K562 (cell line): Measurements from ENCODE around the gene TENM4. TPM values are rescaled to one million over a fixed set of nuclear protein-coding genes. Genes with fewer than 3 reads are reported as not detected.
A peak's percentile ranks its signal among the peaks of the same experiment; 100 is the strongest.

ENCODE experiments used
- ATAC-seq: fragments of 200-7000 bp; cut with Tn5 transposase; 3 replicates; pipeline ENCODE4 v1.9.1; 2020; ENCODE audit warnings: moderate library complexity
- BruUV-seq: library from RNA; stranded (reverse); fragments of 400-500 nt; replicated peaks from 2 replicates; lab custom pipeline; 2021; lab: Mats Ljungman, UMichigan
- CTCF ChIA-PET: fragments of 300-600 bp; formaldehyde crosslinking; extraction: SDS; loops from one replicate; lab custom pipeline; 2021; ENCODE audit warnings: low intra/inter-chr PET ratio; lab: Yijun Ruan, JAX
- POLR2A ChIA-PET: fragments of 300-600, 350-650 bp; sonication (Branson Sonifier 250); formaldehyde crosslinking; extraction: SDS; loops from one replicate; lab custom pipeline; 2021; ENCODE audit warnings: antibody characterized with exemption, inconsistent platforms; lab: Yijun Ruan, JAX
- DNase-seq, 4 experiments: peaks; one replicate each; pipeline versions ENCODE4 v3.0.0 to v3.0.0-alpha.2; 2011 to 2018; ENCODE audit warnings: low spot score in 3 of 4, mixed read lengths in 3 of 4; ENCODE audit errors: extremely low read depth in 1 of 4
- FAIRE-seq: peaks from 2 replicates; lab custom pipeline; 2011; peaks lifted over from hg19 to GRCh38; lab: Jason Lieb, UNC
- H2AFZ ChIP-seq: 2 replicates; pipeline ENCODE4 v1.6.0; 2011; ENCODE audit warnings: low read depth, low read length, control low read depth, inconsistent platforms
- H3K27ac ChIP-seq: fragments of 200-600 bp; 3 replicates; pipeline ENCODE4 v1.8.0; 2011; ENCODE audit warnings: low read depth, mild to moderate bottlenecking, control low read depth, inconsistent platforms, low read length, moderate library complexity, mixed read lengths; ENCODE audit errors: extremely low read depth
- H3K27me3 ChIP-seq, 2 experiments: fragments of 300-600 bp in 1 of 2; 2 replicates in 1 of 2; 3 replicates in 1 of 2; pipeline versions ENCODE4 v1.6.0 to v1.8.0; 2011; ENCODE audit warnings: inconsistent platforms in 2 of 2, low read length in 2 of 2, mild to moderate bottlenecking in 1 of 2, mixed read lengths in 1 of 2, moderate library complexity in 1 of 2; ENCODE audit not compliant: control insufficient read depth in 2 of 2, insufficient read depth in 2 of 2
- H3K36me3 ChIP-seq: fragments of 300-600 bp; 3 replicates; pipeline ENCODE4 v1.8.0; 2011; ENCODE audit warnings: mild to moderate bottlenecking, low read length, inconsistent platforms; ENCODE audit not compliant: control insufficient read depth, insufficient read depth
- H3K4me1 ChIP-seq, 2 experiments: fragments of 200-600 bp in 1 of 2; replicated peaks in 1 of 2; 2 replicates in 1 of 2; 3 replicates in 1 of 2; pipeline versions ENCODE4 v1.5.1 to v1.8.0; 2011; ENCODE audit warnings: inconsistent platforms in 2 of 2, low read length in 2 of 2, mild to moderate bottlenecking in 1 of 2, mixed read lengths in 1 of 2, moderate library complexity in 1 of 2; ENCODE audit not compliant: control insufficient read depth in 2 of 2, insufficient read depth in 2 of 2
- H3K4me2 ChIP-seq: 2 replicates; pipeline ENCODE4 v1.6.1; 2011; ENCODE audit warnings: low read length, control low read depth, inconsistent platforms, mixed read lengths; ENCODE audit not compliant: insufficient read depth
- H3K4me3 ChIP-seq: fragments of 200-600 bp; sonication (generic), shearing (Covaris generic); 2 replicates; pipeline ENCODE4 v1.5.1; 2016; ENCODE audit warnings: control low read depth, inconsistent platforms
- H3K79me2 ChIP-seq: fragments of 200-600 bp; 3 replicates; pipeline ENCODE4 v1.8.0; 2011; ENCODE audit warnings: low read length, inconsistent platforms; ENCODE audit not compliant: control insufficient read depth, insufficient read depth
- H3K9ac ChIP-seq, 2 experiments: 2 replicates each; pipeline versions ENCODE4 v1.6.0 to v1.6.1; 2011; ENCODE audit warnings: low read depth in 2 of 2, low read length in 2 of 2, control low read depth in 1 of 2, inconsistent platforms in 1 of 2, mild to moderate bottlenecking in 1 of 2, mixed read lengths in 1 of 2; ENCODE audit not compliant: insufficient read depth in 1 of 2
- H3K9me1 ChIP-seq: one replicate; pipeline ENCODE4 v1.6.0; 2011; ENCODE audit warnings: inconsistent platforms, mild to moderate bottlenecking, low read length, moderate library complexity; ENCODE audit not compliant: control insufficient read depth, insufficient read depth
- H3K9me3 ChIP-seq: replicated peaks from 2 replicates; pipeline ENCODE4 v1.5.1; 2011; ENCODE audit warnings: low read depth, low read length, inconsistent platforms; ENCODE audit not compliant: control insufficient read depth, insufficient read depth
- H4K20me1 ChIP-seq: replicated peaks from 2 replicates; pipeline ENCODE4 v1.6.1; 2011; ENCODE audit warnings: low read length, inconsistent platforms, mixed read lengths; ENCODE audit not compliant: control insufficient read depth, insufficient read depth
- FOS ChIP-seq: IDR thresholded peaks from 3 replicates; pipeline ENCODE4 v1.6.1; 2011; ENCODE audit not compliant: insufficient read length; ENCODE audit errors: extremely low read depth
- KAT8 ChIP-seq: fragments of 450-650 bp; IDR thresholded peaks from 2 replicates; pipeline ENCODE4 v1.6.1; 2016; ENCODE audit warnings: low read depth, mild to moderate bottlenecking
- MYNN ChIP-seq, 2 experiments: sonication (generic); formaldehyde crosslinking in 1 of 2; IDR thresholded peaks; 2 replicates each; pipeline versions ENCODE4 v1.5.0 to v1.6.1; 2016 to 2020; ENCODE audit warnings: antibody characterized with exemption in 1 of 2, missing genetic modification reagents in 1 of 2
- NFE2 ChIP-seq: IDR thresholded peaks from 2 replicates; pipeline ENCODE4 v1.6.1; 2014; ENCODE audit warnings: antibody characterized with exemption, low read depth
- SMARCE1 ChIP-seq: fragments of 450-650 bp; IDR thresholded peaks from 2 replicates; pipeline ENCODE4 v1.7.1; 2016; ENCODE audit warnings: mild to moderate bottlenecking
- TEAD4 ChIP-seq, 2 experiments: sonication (generic) in 1 of 2; formaldehyde crosslinking in 1 of 2; IDR thresholded peaks; 2 replicates each; pipeline versions ENCODE4 v1.6.1 to v1.8.0; 2012 to 2022; ENCODE audit warnings: borderline replicate concordance in 1 of 2, inconsistent platforms in 1 of 2, low read length in 1 of 2, mild to moderate bottlenecking in 1 of 2, missing genetic modification reagents in 1 of 2
- USF1 ChIP-seq: sonication (generic); formaldehyde crosslinking; IDR thresholded peaks from 2 replicates; pipeline ENCODE4 v1.9.0; 2022; ENCODE audit warnings: mild to moderate bottlenecking, missing genetic modification reagents
- ZFP91 ChIP-seq: sonication (generic); formaldehyde crosslinking; IDR thresholded peaks from 2 replicates; pipeline ENCODE4 v1.8.0; 2022; ENCODE audit warnings: mild to moderate bottlenecking, missing genetic modification reagents
- ZNF609 ChIP-seq: sonication (generic); formaldehyde crosslinking; IDR thresholded peaks from 2 replicates; pipeline ENCODE4 v1.8.1; 2023; ENCODE audit warnings: missing genetic modification reagents, mild to moderate bottlenecking, borderline replicate concordance
- WGBS: fragments of 100-300 bp; shearing (Covaris generic); methylation state at CpG from one replicate; pipeline ENCODE4 v1.1.6; 2016; ENCODE audit warnings: low coverage, mixed read lengths; ENCODE audit not compliant: insufficient coverage; ENCODE audit errors: missing lambda C conversion rate; 5-methylcytosine and 5-hydroxymethylcytosine counted together
- in situ Hi-C: fragments of 300-500 bp; cut with MboI; formaldehyde crosslinking; loops from 4 replicates; pipeline ENCODE4 v1.15.0; 2018; ENCODE audit warnings: inconsistent platforms, mixed read lengths
- intact Hi-C: fragments of 100-400 bp; cut with micrococcal nuclease; formaldehyde crosslinking; loops from 2 replicates; pipeline ENCODE4 v1.14.2; 2022
- polyA plus RNA-seq, 8 experiments: library from polyadenylated mRNA; depleted of rRNA in 4 of 8; stranded (reverse) in 5 of 8; unstranded in 3 of 8; fragments of >200 nt; fragmentation: Nextera tagmentation in 2 of 8; fragmentation: Illumina TruSeq in 1 of 8; extraction: Ambion mirVana in 2 of 8; extraction: Trizol in 1 of 8; gene quantifications; 2 replicates each; pipeline versions ENCODE4 v1.2.1 to v1.2.3, GENCODE V29; 2011 to 2014; ENCODE audit warnings: inconsistent platforms in 1 of 8, missing spikeins in 1 of 8
- total RNA-seq, 7 experiments: library from RNA; depleted of rRNA in 6 of 7; stranded (reverse); fragments of >200 nt in 6 of 7; fragmentation: Illumina TruSeq in 2 of 7; extraction: Trizol in 2 of 7; gene quantifications; 2 replicates each; pipeline versions ENCODE4 v1.2.1 to v1.2.3, GENCODE V29; 2011 to 2021; ENCODE audit warnings: low replicate concordance in 1 of 7

The TENM4 gene
- total and polyA plus RNA-seq, 9 of the 15 experiments (the other 6 are each of a cell fraction or from before 2014, with no cell fraction given) = 0.16 TPM; not detected in 8

- no peak for TF ChIP-seq ZFP91 (CRISPR knock-in tag)
Measured at GRCh38 chr11:79083352-79083751, 357.5 kb downstream of the TENM4 start (continued).

- Histone ChIP-seq H3K9me1 (no peaks in the 10 kb centered on the region), H3K4me2 (no peak overlapping the region), H3K36me3 (no peaks in the 10 kb centered on the region), H2AFZ (no peak overlapping the region), H3K27me3 (peaks cover 0 to 13% of the 10 kb centered on the region in 2 experiments; a peak in 2 of 5 replicates), H3K9ac (0 out of 4 replicates have a peak overlapping the region, but pooled peaks of 1 of the 2 experiments have one; percentile 26), H3K4me3 (no peak overlapping the region), H3K27ac (no peak overlapping the region), H3K9me3 (no peaks in the 10 kb centered on the region), H4K20me1 (no peaks in the 10 kb centered on the region), H3K4me1 (no peaks in the 10 kb centered on the region), H3K79me2 (no peaks in the 10 kb centered on the region)
- ATAC-seq (no peak), DNase-seq (no peak), FAIRE-seq (no peak)
- no TSS peak for BruUV-seq
- CTCF ChIA-PET = no interaction called here
- POLR2A ChIA-PET = no interaction called here
- 0% methylated on average over 7 of the region's 7 CpGs for WGBS
- in situ Hi-C loops (no loop called here), intact Hi-C loops (no loop called here)
- TF ChIP-seq FOS = no peak
- TF ChIP-seq ZNF609 = no peak
- TF ChIP-seq NFE2 = no peak
- TF ChIP-seq MYNN (IDR thresholded peaks at IDR 0.05) = no peak
- TF ChIP-seq MYNN (CRISPR knock-in tag; IDR thresholded peaks at IDR 0.05) = no peak
- no peak for TF ChIP-seq TEAD4 (IDR thresholded peaks at IDR 0.05; ENCODE audit: low read length)
- TF ChIP-seq TEAD4 (CRISPR knock-in tag; IDR thresholded peaks at IDR 0.05; ENCODE audit: borderline replicate concordance) = no peak
- TF ChIP-seq USF1 = no peak
- TF ChIP-seq KAT8 = no peak
- TF ChIP-seq SMARCE1 = no peak
Measured at GRCh38 chr11:79082907-79083306, 357.9 kb downstream of the TENM4 start.
